Endothelial cell of umbilical vein (primary cell): ENCODE data around the gene BSDC1.

Experiments
- EZH2 ChIP-seq: IDR thresholded peaks from 2 replicates; pipeline ENCODE4 v1.6.1; 2012; ENCODE audit warnings: borderline replicate concordance, low read depth, mild to moderate bottlenecking, moderate library complexity, low read length, inconsistent platforms; ENCODE audit not compliant: severe bottlenecking
- FOS ChIP-seq: IDR thresholded peaks from 2 replicates; pipeline ENCODE4 v1.6.1; 2011; ENCODE audit warnings: mild to moderate bottlenecking, low read length, moderate library complexity, borderline replicate concordance; ENCODE audit not compliant: insufficient read depth
- POLR2A ChIP-seq: IDR thresholded peaks from 2 replicates; pipeline ENCODE4 v1.6.1; 2012; ENCODE audit warnings: low read depth, mild to moderate bottlenecking, control low read depth, low read length
- POLR2AphosphoS5 ChIP-seq: IDR thresholded peaks from 2 replicates; pipeline ENCODE4 v1.6.1; 2012; ENCODE audit warnings: low read depth, mild to moderate bottlenecking, control low read depth, low read length, moderate library complexity; ENCODE audit not compliant: insufficient read depth
- TF ChIP-seq, protein P1 (sequence below), 2 donors: IDR thresholded peaks; 1 replicate in 1 of 2; 2 replicates in 1 of 2; pipeline ENCODE4 v1.5.1; 2011; ENCODE audit warnings: low read length in 2 of 2, mild to moderate bottlenecking in 2 of 2, moderate library complexity in 2 of 2, control low read depth in 1 of 2, inconsistent platforms in 1 of 2, low read depth in 1 of 2; ENCODE audit not compliant: insufficient read depth in 1 of 2; ENCODE audit errors: extremely low read depth in 1 of 2

DNA sequence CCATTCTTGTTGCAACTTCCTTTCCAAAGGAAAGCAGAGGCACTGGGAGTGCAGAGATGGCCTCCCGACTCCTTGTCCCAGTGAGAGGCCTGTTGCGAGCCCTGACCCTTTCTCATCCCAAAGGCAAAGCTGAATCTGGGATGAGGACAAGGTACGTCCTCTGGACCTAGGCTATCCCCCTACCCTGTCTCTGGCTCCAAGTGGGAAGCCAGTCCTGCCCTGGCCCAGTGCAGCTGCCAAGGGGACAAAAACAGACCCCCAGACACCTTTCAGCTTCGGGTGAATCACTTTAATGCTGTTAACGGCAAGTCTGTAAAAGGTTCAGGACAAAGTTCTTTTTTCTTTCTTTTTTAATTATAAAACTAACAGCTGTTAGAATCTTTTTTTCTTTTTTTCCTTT is 29.4 kb downstream of the BSDC1 start:
- TF ChIP-seq, protein P1, sequence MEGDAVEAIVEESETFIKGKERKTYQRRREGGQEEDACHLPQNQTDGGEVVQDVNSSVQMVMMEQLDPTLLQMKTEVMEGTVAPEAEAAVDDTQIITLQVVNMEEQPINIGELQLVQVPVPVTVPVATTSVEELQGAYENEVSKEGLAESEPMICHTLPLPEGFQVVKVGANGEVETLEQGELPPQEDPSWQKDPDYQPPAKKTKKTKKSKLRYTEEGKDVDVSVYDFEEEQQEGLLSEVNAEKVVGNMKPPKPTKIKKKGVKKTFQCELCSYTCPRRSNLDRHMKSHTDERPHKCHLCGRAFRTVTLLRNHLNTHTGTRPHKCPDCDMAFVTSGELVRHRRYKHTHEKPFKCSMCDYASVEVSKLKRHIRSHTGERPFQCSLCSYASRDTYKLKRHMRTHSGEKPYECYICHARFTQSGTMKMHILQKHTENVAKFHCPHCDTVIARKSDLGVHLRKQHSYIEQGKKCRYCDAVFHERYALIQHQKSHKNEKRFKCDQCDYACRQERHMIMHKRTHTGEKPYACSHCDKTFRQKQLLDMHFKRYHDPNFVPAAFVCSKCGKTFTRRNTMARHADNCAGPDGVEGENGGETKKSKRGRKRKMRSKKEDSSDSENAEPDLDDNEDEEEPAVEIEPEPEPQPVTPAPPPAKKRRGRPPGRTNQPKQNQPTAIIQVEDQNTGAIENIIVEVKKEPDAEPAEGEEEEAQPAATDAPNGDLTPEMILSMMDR (IDR thresholded peaks at IDR 0.05; ENCODE audit: extremely low read depth in 1 of 2, insufficient read depth in 1 of 2, low read depth in 1 of 2, low read length in 2 of 2) = no peak
- TF ChIP-seq FOS (no peak), POLR2AphosphoS5 (no peak), EZH2 (no peak), POLR2A (no peak)
